KMS-11 (cell line): Measurements from ENCODE around the gene STEAP2.
"Not testable (repeated sequence)": the region's sequence is repeated elsewhere in the genome, so short reads cannot be mapped to it uniquely, and the experiment has no call there.

Experiments
- H2AFZ ChIP-seq: fragments of 200-600 bp; sonication (generic); 2 replicates; pipeline ENCODE4 v1.6.1; 2016; ENCODE audit warnings: antibody characterized with exemption, mixed run types, low read depth
- H3K27ac ChIP-seq: fragments of 200-600 bp; sonication (generic); 2 replicates; pipeline ENCODE4 v1.6.1; 2016; ENCODE audit warnings: mild to moderate bottlenecking, mixed run types
- H3K27me3 ChIP-seq: fragments of 200-600 bp; sonication (generic); 2 replicates; pipeline ENCODE4 v1.6.1; 2017; ENCODE audit warnings: mild to moderate bottlenecking, low read depth, mixed run types, moderate library complexity; ENCODE audit not compliant: insufficient read depth
- H3K36me3 ChIP-seq: fragments of 200-600 bp; sonication (generic); 2 replicates; pipeline ENCODE4 v1.6.1; 2017; ENCODE audit warnings: mild to moderate bottlenecking, mixed run types; ENCODE audit not compliant: insufficient read depth
- H3K4me1 ChIP-seq: fragments of 200-600 bp; sonication (generic); 2 replicates; pipeline ENCODE4 v1.6.1; 2016; ENCODE audit warnings: mild to moderate bottlenecking, low read depth, mixed run types; ENCODE audit not compliant: poor library complexity, severe bottlenecking
- H3K4me2 ChIP-seq: fragments of 200-600 bp; sonication (generic); 2 replicates; pipeline ENCODE4 v1.7.0; 2016; ENCODE audit warnings: mild to moderate bottlenecking, mixed run types
- H3K4me3 ChIP-seq: fragments of 200-600 bp; sonication (generic); IDR thresholded peaks from 2 replicates; pipeline ENCODE4 v1.6.1; 2017; ENCODE audit warnings: low read depth, low read length, mixed read lengths; ENCODE audit not compliant: insufficient read depth
- H3K79me2 ChIP-seq: fragments of 200-600 bp; sonication (generic); 2 replicates; pipeline ENCODE4 v1.6.1; 2016; ENCODE audit warnings: low read depth, mixed run types; ENCODE audit not compliant: insufficient read depth
- H3K9ac ChIP-seq: fragments of 200-600 bp; sonication (generic); 2 replicates; pipeline ENCODE4 v1.6.1; 2016; ENCODE audit warnings: mild to moderate bottlenecking, mixed run types
- H4K20me1 ChIP-seq: fragments of 200-600 bp; sonication (generic); 2 replicates; pipeline ENCODE4 v1.6.1; 2016; ENCODE audit warnings: mild to moderate bottlenecking, mixed run types; ENCODE audit not compliant: insufficient read depth
- CTCF ChIP-seq: fragments of 200-600 bp; sonication (generic); conservative IDR thresholded peaks from 2 replicates; pipeline ENCODE4 v1.6.1; 2017; ENCODE audit warnings: low read depth, mild to moderate bottlenecking, antibody characterized with exemption, low read length, moderate library complexity, mixed read lengths

Gene STEAP2

DNA sequence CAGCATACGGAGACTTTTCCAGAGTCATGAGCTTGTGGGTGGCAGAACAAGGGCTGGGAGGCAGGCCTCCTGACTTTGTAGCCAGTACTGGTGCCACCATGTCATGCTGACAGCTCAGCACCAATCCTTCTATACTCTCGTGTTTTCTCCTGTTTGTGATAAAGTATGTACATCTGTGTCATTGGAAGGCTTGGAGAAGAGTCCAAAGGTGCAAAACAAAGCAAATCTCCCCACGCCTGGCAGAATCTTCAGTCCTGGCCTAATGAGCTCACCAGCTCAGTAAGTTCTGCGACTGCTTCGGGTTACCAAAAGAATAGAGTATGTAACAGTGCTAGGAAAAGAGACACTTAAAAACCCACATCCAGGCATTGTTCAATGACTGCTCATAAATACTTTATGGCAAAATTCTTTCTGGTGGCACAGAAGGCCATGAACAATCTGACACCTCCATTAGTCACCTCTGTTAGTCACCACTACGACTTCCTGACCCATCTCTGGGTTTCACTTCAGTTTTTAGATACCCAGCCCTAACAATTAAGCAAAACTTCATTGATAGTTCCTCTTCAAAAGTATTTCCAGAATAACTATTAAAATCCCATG lies 32.8 kb upstream of the STEAP2 start:
- H2AFZ ChIP-seq, result no peak overlapping the region; the same call in 1 of the 2 replicates
- H4K20me1 ChIP-seq, result no peaks in the 10 kb centered on the region
- H3K27ac ChIP-seq, result peak overlapping the region; percentile 47; the same call in 1 of the 2 replicates
- no peaks in the 10 kb centered on the region for H3K36me3 ChIP-seq
- H3K4me3 ChIP-seq, result no peak overlapping the region
- peak overlapping the region; percentile 64 for H3K4me2 ChIP-seq
- no peak for TF ChIP-seq CTCF
- H3K4me1 ChIP-seq, result peaks cover 57% of the 10 kb centered on the region
- H3K27me3 ChIP-seq, result no peaks in the 10 kb centered on the region
- H3K79me2 ChIP-seq, result no peaks in the 10 kb centered on the region
- H3K9ac ChIP-seq, result no peak overlapping the region

DNA sequence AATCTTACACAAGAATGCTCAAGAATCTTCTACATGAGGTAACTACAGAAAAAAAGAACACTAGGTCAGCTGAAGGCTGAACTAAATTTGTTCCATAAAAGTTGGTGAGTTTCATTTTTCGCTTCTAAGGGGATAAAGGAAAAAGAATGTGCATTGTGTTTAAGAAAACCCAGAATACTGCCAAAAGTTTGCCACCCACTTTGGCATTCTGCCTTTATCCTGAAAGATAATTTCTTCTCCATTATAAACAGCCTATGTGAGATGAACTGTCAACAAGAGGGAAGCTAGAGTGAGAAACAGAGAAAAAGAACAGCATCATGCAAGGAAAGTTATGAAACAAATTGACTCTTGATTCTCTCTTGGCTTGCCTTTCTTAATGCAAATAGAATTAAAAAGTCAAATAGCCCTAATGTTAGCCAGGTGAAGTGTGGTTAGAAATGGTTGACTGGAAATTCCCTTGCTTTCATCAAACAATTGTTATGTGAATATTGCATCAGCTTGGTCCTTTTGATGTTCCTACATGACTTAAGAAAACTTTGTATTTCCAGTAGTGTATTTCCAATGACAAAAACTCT lies 31.4 kb upstream of the STEAP2 start:
- no peaks in the 10 kb centered on the region for H3K79me2 ChIP-seq
- H4K20me1 ChIP-seq, result no peaks in the 10 kb centered on the region
- H2AFZ ChIP-seq, result no peak overlapping the region
- no peak overlapping the region for H3K4me3 ChIP-seq
- peaks cover 44% of the 10 kb centered on the region for H3K4me1 ChIP-seq
- peak overlapping the region; percentile 47 for H3K27ac ChIP-seq
- no peak for TF ChIP-seq CTCF
- H3K27me3 ChIP-seq, result no peaks in the 10 kb centered on the region
- H3K36me3 ChIP-seq, result no peaks in the 10 kb centered on the region
- H3K9ac ChIP-seq, result peak overlapping the region; percentile 13; the same call in 1 of the 2 replicates
- peak overlapping the region; percentile 64 for H3K4me2 ChIP-seq

GRCh38 chr7:90180649-90181048 lies 30.9 kb upstream of the STEAP2 start:
- Histone ChIP-seq H3K79me2 (no peaks in the 10 kb centered on the region), H3K4me3 (no peak overlapping the region), H3K27me3 (no peaks in the 10 kb centered on the region), H4K20me1 (no peaks in the 10 kb centered on the region), H3K4me1 (peaks cover 44% of the 10 kb centered on the region), H3K4me2 (peak overlapping the region; percentile 64), H3K9ac (peak overlapping the region; percentile 13; the same call in 1 of the 2 replicates), H2AFZ (no peak overlapping the region), H3K27ac (peak overlapping the region; percentile 47), H3K36me3 (no peaks in the 10 kb centered on the region)
- no peak for TF ChIP-seq CTCF

DNA sequence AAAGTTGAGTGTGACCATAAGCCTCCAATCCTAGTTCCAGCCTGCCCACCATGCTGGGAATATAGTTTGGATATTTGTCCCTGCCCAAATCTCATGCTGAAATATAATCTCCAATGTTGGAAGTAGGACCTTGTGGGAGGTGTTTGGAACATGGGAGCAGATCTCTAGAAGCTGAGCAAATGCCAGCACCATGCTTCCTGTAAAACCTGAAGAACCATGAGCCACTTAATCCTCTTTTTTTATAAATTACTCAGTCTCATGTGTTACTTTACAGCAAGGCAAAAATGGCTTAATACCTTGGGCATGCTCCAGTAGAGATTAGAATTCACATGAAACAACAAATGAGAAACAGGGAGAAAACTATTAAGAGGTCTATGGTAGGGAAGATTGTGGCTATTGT lies 30.1 kb upstream of the STEAP2 start:
- H4K20me1 ChIP-seq, result no peaks in the 10 kb centered on the region
- H3K4me1 ChIP-seq, result peaks cover 44% of the 10 kb centered on the region
- 0 out of 2 replicates have a peak overlapping the region, but pooled peaks have one; percentile 64 for H3K4me2 ChIP-seq
- no peak overlapping the region for H3K4me3 ChIP-seq
- H3K27ac ChIP-seq, result 0 out of 2 replicates have a peak overlapping the region, but pooled peaks have one; percentile 47
- no peaks in the 10 kb centered on the region for H3K79me2 ChIP-seq
- H3K9ac ChIP-seq, result no peak overlapping the region
- no peaks in the 10 kb centered on the region for H3K36me3 ChIP-seq
- H3K27me3 ChIP-seq, result no peaks in the 10 kb centered on the region
- no peak overlapping the region for H2AFZ ChIP-seq
- TF ChIP-seq CTCF, result no peak

DNA sequence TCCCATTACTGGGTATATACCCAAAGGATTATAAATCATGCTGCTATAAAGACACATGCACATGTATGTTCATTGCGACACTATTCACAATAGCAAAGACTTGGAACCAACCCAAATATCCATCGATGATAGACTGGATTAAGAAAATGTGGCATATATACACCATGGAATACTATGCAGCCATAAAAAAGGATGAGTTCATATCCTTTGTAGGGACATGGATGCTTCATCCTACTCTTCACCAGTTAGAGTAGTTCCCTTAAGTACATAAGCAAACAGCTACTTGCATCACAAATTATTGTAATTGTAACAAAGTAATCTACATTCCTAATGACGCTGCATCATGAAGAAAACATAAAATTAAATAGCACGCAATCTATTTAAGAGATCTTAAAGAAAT lies 25.2 kb upstream of the STEAP2 start:
- not testable (repeated sequence) for H3K27me3 ChIP-seq, H4K20me1 ChIP-seq, H3K9ac ChIP-seq, H3K36me3 ChIP-seq, H3K4me3 ChIP-seq, H3K4me2 ChIP-seq, H2AFZ ChIP-seq, H3K4me1 ChIP-seq, H3K27ac ChIP-seq, H3K79me2 ChIP-seq
